Measurements from ENCODE around the gene KCP. TPM values are rescaled to one million over a fixed set of nuclear protein-coding genes. Genes with fewer than 3 reads are reported as not detected.

Gene KCP
- total RNA-seq, 1 donor from 2014 or later = 0.09 TPM

DNA sequence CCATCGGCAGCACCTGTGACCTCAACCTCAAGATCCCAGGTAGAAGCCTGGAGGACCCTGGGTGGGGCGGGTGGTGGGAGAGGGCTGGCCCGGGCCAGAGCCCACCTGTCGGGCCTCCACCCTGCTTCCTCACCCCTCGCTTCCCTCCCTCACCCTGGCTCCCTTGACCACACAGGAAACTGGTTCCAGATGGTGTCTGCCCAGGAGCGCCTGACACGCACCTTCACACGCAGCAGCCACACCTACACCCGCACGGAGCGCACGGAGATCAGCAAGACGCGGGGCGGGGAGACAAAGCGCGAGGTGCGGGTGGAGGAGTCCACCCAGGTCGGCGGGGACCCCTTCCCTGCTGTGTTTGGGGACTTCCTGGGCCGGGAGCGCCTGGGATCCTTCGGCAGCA is 56.7 kb downstream of the KCP start:
- Mint-ChIP-seq H3K36me3 (ENCODE audit: low read depth) (no peaks in the 10 kb centered on the region), H3K27ac (no peak overlapping the region), H3K4me3 (no peak overlapping the region), H3K9me3 (no peaks in the 10 kb centered on the region), H3K27me3 (no peaks in the 10 kb centered on the region), H3K4me1 (no peaks in the 10 kb centered on the region)
- no peak for DNase-seq
- intact Hi-C loops (cut with micrococcal nuclease) = no loop called here

DNA sequence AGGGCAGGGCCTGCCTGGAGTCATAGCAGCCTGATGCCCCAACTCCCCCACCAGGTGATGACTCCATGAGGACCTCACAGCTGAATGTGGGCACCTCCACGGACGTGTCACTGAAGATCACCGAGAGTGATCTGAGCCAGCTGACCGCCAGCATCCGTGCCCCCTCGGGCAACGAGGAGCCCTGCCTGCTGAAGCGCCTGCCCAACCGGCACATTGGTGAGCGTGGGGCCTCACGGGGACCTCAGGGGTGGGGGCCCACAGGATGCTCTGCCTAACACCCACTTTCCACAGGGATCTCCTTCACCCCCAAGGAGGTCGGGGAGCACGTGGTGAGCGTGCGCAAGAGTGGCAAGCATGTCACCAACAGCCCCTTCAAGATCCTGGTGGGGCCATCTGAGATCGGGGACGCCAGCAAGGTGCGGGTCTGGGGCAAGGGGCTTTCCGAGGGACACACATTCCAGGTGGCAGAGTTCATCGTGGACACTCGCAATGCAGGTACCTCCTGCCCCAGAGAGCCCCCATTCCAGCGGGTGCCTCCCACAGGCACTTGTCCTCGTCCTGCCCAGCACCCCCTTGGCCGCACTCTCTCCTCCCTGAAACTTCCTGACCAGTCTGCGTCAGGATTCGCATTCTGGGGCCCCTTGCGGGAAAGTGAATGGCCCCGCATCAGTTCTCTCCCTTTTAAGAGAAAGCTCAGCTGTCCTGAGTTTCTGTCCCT is 57.8 kb downstream of the KCP start:
- intact Hi-C loops (cut with micrococcal nuclease) = no loop called here
- Mint-ChIP-seq H3K27ac (no peak overlapping the region), H3K4me3 (no peak overlapping the region), H3K4me1 (no peaks in the 10 kb centered on the region), H3K9me3 (no peaks in the 10 kb centered on the region), H3K27me3 (no peaks in the 10 kb centered on the region), H3K36me3 (ENCODE audit: low read depth) (no peaks in the 10 kb centered on the region)
- no peak for DNase-seq

DNA sequence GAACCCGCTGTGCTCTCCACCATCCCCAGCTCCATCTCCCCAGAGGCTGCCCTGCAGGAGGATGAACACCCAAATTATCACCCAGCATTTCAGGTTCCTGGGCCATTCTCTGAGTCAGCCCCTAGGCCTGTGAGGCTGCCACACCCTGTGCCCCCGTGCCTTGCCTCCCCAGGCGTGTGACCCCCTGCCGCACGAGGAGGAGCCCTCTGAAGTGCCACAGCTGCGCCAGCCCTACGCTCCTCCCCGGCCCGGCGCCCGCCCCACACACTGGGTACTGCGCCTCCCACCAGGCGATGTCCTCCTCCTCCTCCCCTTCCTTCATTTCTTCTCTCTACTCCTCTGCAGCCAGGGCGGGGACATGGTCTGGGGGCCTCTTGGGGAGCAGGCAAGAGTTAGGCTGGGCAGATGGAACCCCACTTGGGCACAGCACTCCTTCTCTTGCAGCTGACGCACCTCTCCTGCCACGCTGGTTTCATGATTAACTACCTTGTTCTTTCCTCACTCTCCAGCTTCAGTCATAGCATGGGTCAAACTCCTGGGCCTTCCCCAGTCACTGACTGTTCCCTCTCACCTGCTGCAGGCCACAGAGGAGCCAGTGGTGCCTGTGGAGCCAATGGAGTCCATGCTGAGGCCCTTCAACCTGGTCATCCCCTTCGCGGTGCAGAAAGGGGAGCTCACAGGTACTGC is 60.6 kb downstream of the KCP start:
- H3K27me3 Mint-ChIP-seq = no peaks in the 10 kb centered on the region
- H3K4me3 Mint-ChIP-seq = no peak overlapping the region
- intact Hi-C loops (cut with micrococcal nuclease) = no loop called here
- no peak overlapping the region for H3K27ac Mint-ChIP-seq
- H3K36me3 Mint-ChIP-seq (ENCODE audit: low read depth) = no peaks in the 10 kb centered on the region
- no peaks in the 10 kb centered on the region for H3K4me1 Mint-ChIP-seq
- no peaks in the 10 kb centered on the region for H3K9me3 Mint-ChIP-seq
- no peak for DNase-seq

DNA sequence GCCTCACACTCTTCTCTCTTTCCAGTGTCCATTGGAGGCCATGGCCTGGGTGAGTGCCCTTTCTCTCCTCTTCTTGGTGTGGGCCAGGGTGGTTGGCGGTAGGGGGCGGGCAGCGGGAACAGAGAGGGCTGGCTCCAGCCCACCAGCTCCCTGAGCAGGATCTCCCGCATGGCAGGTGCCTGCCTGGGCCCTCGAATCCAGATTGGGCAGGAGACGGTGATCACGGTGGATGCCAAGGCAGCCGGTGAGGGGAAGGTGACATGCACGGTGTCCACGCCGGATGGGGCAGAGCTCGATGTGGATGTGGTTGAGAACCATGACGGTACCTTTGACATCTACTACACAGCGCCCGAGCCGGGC is 61.4 kb downstream of the KCP start:
- Mint-ChIP-seq H3K27ac (no peak overlapping the region), H3K9me3 (no peaks in the 10 kb centered on the region), H3K27me3 (no peaks in the 10 kb centered on the region), H3K4me1 (no peaks in the 10 kb centered on the region), H3K36me3 (ENCODE audit: low read depth) (no peaks in the 10 kb centered on the region), H3K4me3 (no peak overlapping the region)
- intact Hi-C loops (cut with micrococcal nuclease) = no loop called here
- no peak for DNase-seq

DNA sequence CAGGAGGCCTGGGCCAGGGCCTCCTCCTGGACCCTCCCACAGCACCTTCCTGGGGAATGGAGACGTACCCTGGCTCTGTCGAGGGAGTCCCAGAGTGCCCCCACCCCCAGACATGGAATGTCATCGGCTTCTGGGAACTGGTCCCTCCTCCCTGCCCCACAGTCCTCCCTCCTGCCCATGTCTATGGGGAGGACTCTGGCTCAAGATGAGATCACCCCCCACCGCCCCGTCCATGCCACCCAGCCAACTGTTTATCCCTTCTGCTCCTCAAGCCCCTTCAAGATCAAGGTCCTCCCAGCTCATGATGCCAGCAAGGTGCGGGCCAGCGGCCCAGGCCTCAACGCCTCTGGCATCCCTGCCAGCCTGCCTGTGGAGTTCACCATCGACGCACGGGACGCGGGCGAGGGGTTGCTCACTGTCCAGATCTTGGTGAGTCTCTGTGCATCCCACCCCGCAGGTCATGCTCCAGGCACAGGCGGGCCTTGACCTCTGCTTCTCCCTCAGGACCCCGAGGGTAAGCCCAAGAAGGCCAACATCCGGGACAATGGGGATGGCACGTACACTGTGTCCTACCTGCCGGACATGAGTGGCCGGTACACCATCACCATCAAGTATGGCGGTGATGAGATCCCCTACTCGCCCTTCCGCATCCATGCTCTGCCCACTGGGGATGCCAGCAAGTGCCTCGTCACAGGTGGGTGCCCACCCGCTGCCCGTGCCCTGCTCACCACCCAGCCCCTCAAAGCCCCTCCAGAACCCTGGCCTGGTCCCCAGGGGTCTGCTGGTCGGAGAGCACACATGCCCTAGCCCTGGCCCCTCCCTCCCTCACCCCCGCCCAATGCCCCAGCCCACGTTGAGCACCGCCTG is 62.0 kb downstream of the KCP start:
- H3K27me3 Mint-ChIP-seq = no peaks in the 10 kb centered on the region
- DNase-seq = no peak
- no peaks in the 10 kb centered on the region for H3K36me3 Mint-ChIP-seq (ENCODE audit: low read depth)
- H3K4me1 Mint-ChIP-seq = no peaks in the 10 kb centered on the region
- intact Hi-C loops (cut with micrococcal nuclease) = no loop called here
- H3K4me3 Mint-ChIP-seq = no peak overlapping the region
- H3K9me3 Mint-ChIP-seq = no peaks in the 10 kb centered on the region
- no peak overlapping the region for H3K27ac Mint-ChIP-seq

DNA sequence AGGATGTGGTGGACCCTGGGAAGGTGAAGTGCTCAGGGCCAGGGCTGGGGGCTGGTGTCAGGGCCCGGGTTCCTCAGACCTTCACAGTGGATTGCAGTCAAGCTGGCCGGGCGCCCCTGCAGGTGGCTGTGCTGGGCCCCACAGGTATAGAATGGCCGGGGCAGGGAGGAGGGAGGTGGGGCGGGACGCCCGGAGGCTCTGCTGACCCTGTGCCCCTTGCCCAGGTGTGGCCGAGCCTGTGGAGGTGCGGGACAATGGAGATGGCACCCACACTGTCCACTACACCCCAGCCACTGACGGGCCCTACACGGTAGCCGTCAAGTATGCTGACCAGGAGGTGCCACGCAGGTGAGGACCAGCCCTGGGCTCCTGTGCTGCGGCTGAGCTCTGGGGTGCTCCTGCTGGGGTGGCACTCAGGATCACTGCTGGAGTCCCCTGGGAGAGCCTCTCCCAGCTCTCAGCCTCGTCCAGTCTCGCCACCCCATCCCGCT is 62.7 kb downstream of the KCP start:
- H3K27me3 Mint-ChIP-seq = no peaks in the 10 kb centered on the region
- H3K4me1 Mint-ChIP-seq = no peaks in the 10 kb centered on the region
- no peak overlapping the region for H3K27ac Mint-ChIP-seq
- DNase-seq = no peak
- H3K4me3 Mint-ChIP-seq = no peak overlapping the region
- H3K9me3 Mint-ChIP-seq = no peaks in the 10 kb centered on the region
- H3K36me3 Mint-ChIP-seq (ENCODE audit: low read depth) = no peaks in the 10 kb centered on the region
- intact Hi-C loops (cut with micrococcal nuclease) = no loop called here

DNA sequence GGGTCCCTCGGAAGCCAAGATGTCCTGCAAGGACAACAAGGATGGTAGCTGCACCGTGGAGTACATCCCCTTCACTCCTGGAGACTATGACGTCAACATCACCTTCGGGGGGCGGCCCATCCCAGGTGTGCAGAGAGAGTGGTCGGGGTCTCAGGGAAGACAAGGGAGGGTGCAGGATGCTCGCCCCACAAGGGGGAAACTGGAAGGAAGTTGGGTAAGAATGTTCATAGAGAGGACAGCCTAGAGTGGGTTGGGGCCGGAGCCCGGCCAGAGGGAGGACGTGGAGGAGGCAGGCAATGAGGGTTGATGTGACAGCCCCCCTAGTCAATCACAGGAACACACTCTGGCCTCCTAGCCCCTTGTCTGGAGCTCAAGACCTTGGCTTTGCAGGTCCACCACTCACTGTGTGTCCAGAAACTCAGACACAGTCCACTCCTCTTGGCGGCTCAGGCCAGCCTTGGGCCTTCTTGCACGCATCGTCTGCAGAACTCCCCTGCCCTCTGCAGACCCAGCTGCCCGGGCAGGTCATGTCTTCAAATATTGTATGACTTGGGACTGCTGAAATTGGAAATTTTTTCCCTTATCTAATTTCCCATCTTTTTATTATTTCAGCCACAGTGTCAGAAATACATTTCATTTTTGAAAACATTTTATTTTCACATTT is 63.6 kb downstream of the KCP start:
- H3K9me3 Mint-ChIP-seq = no peaks in the 10 kb centered on the region
- no peaks in the 10 kb centered on the region for H3K27me3 Mint-ChIP-seq
- no peak overlapping the region for H3K27ac Mint-ChIP-seq
- H3K36me3 Mint-ChIP-seq (ENCODE audit: low read depth) = no peaks in the 10 kb centered on the region
- no peaks in the 10 kb centered on the region for H3K4me1 Mint-ChIP-seq
- no peak overlapping the region for H3K4me3 Mint-ChIP-seq
- intact Hi-C loops (cut with micrococcal nuclease) = no loop called here
- DNase-seq = no peak

DNA sequence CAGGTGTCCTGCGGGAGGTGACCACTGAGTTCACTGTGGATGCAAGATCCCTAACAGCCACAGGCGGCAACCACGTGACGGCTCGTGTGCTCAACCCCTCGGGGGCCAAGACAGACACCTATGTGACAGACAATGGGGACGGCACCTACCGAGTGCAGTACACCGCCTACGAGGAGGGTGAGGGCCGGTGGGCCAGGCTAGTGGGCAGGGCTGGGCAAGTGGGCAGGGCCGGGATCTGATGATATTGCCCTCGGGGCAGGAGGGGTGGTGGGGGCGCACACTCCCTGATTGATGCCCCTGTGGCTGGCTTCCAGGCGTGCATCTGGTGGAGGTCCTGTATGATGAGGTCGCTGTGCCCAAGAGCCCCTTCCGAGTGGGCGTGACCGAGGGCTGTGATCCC is 64.5 kb downstream of the KCP start:
- Mint-ChIP-seq H3K36me3 (ENCODE audit: low read depth) (no peaks in the 10 kb centered on the region), H3K4me3 (no peak overlapping the region), H3K27ac (no peak overlapping the region), H3K9me3 (no peaks in the 10 kb centered on the region), H3K27me3 (no peaks in the 10 kb centered on the region), H3K4me1 (no peaks in the 10 kb centered on the region)
- intact Hi-C loops (cut with micrococcal nuclease) = no loop called here
- DNase-seq = no peak

DNA sequence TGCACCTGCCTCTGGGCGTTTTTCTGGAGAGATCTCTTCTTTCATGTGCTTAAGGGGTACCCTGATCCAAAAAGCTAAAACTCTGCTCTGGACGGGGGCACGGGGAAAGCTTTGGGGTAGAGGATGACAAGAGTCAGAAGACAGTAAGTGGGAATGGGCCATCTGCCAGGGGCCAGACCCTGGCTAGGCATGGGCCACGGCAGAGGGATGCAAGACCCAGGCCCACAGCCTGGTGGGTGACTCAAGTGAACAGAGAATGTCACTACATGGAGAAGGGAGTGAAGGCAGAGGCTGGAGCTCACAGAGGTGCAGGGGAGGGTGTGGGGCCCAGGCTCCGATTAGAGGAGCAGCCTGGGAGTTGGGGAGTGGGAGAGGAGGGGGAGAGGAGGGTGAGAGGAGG is 65.0 kb downstream of the KCP start:
- H3K27me3 Mint-ChIP-seq = no peaks in the 10 kb centered on the region
- H3K4me3 Mint-ChIP-seq = no peak overlapping the region
- no peaks in the 10 kb centered on the region for H3K4me1 Mint-ChIP-seq
- no peaks in the 10 kb centered on the region for H3K36me3 Mint-ChIP-seq (ENCODE audit: low read depth)
- H3K27ac Mint-ChIP-seq = peak overlapping the region; percentile 59
- DNase-seq = no peak
- intact Hi-C loops (cut with micrococcal nuclease) = no loop called here
- H3K9me3 Mint-ChIP-seq = no peaks in the 10 kb centered on the region

DNA sequence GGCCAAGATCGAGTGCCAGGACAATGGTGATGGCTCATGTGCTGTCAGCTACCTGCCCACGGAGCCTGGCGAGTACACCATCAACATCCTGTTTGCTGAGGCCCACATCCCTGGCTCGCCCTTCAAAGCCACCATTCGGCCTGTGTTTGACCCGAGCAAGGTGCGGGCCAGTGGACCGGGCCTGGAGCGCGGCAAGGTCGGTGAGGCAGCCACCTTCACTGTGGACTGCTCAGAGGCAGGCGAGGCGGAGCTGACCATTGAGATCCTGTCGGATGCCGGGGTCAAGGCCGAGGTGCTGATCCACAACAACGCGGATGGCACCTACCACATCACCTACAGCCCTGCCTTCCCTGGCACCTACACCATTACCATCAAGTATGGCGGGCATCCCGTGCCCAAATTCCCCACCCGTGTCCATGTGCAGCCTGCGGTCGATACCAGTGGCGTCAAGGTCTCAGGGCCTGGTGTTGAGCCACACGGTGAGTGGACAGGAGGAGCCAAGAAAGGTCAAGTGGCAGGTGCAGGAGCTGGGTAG is 65.7 kb downstream of the KCP start:
- Mint-ChIP-seq H3K36me3 (ENCODE audit: low read depth) (no peaks in the 10 kb centered on the region), H3K27me3 (no peaks in the 10 kb centered on the region), H3K4me3 (no peak overlapping the region), H3K27ac (no peak overlapping the region), H3K4me1 (no peaks in the 10 kb centered on the region), H3K9me3 (no peaks in the 10 kb centered on the region)
- no peak for DNase-seq
- intact Hi-C loops (cut with micrococcal nuclease) = loop anchor here (5.0 kb wide), 1 partner anchor 247 kb away; no protein-coding TSS in a partner anchor

DNA sequence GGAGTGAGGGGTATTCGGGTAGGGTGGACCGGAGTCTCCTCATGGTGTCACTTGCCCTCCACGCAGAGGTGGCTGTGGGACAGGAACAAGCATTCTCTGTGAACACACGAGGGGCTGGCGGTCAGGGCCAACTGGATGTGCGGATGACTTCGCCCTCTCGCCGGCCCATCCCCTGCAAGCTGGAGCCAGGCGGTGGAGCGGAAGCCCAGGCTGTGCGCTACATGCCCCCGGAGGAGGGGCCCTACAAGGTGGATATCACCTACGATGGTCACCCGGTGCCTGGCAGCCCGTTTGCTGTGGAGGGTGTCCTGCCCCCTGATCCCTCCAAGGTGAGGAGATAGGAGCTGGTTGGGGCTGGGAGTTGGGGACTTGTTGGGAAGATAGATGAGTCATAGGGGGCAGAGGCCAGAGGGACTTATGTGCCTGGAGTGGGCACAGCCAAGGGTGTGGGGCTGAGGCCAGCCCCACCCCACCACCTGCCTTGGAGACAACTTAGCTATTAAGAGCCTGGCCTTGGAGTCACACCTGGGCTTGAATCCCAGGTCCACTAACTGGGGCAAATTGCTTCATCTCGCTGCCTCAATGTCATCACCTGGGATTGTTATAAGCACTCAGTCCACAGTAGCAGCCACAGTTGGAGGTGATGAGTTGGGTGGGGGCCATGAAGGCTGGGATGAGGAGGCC is 66.4 kb downstream of the KCP start:
- Mint-ChIP-seq H3K36me3 (ENCODE audit: low read depth) (no peaks in the 10 kb centered on the region), H3K4me3 (no peak overlapping the region), H3K27me3 (no peaks in the 10 kb centered on the region), H3K27ac (no peak overlapping the region), H3K4me1 (no peaks in the 10 kb centered on the region), H3K9me3 (no peaks in the 10 kb centered on the region)
- no peak for DNase-seq
- intact Hi-C loops (cut with micrococcal nuclease) = loop anchor here (5.0 kb wide), 1 partner anchor 248 kb away; no protein-coding TSS in a partner anchor

DNA sequence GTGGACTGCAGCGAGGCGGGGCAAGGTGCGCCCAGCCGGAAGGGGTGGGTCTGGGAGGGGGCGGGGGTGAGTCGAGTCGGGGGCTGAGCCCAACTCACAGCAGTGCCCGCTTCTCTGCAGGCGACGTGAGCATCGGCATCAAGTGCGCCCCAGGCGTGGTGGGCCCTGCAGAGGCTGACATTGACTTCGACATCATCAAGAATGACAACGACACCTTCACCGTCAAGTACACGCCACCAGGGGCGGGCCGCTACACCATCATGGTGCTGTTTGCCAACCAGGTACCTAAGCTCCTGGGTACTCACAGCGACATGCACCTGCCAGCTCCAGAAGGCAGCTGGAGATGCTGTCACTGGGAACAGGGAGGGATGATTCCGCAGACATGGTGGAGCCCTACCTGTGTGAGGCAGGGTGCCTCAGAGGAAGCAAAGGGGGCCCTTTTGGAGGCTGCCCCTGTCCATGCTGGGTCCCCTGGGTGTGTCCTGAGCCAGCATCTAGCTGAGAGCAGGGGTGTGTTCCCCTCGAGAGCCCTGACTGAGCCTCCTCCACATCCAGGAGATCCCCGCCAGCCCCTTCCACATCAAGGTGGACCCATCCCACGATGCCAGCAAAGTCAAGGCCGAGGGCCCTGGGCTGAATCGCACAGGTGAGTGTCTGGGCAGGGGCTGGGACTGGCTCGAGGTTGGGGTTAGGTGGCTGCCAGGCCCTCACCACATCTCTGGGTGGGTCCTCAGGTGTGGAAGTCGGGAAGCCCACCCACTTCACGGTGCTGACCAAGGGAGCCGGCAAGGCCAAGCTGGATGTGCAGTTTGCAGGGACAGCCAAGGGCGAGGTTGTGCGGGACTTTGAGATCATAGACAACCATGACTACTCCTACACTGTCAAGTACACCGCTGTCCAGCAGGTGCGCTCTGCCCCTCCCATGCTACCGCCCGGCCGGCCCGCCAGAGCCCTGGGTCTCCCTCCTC is 67.6 kb downstream of the KCP start:
- Mint-ChIP-seq H3K27me3 (no peaks in the 10 kb centered on the region), H3K9me3 (no peaks in the 10 kb centered on the region), H3K27ac (no peak overlapping the region), H3K4me3 (no peak overlapping the region), H3K36me3 (ENCODE audit: low read depth) (no peaks in the 10 kb centered on the region), H3K4me1 (no peaks in the 10 kb centered on the region)
- DNase-seq = no peak
- intact Hi-C loops (cut with micrococcal nuclease) = loop anchor here (1.0 to 5.0 kb wide), 2 partner anchors 40 to 249 kb away; no protein-coding TSS in a partner anchor
